Ovary (tissue), 9 donors: Measurements from ENCODE around the gene HABP2. TPM values are rescaled to one million over a fixed set of nuclear protein-coding genes. Genes with fewer than 3 reads are reported as not detected.

Experiments used
- DNase-seq, 5 donors: peaks; one replicate each; pipeline ENCODE4 v3.0.0-alpha.2; 2019 to 2020
- H3K27ac ChIP-seq, 2 donors: fragments of 200-600 bp; one replicate each; pipeline versions ENCODE4 v1.5.1 to v1.8.0; 2019 to 2022
- H3K27me3 ChIP-seq: fragments of 200-600 bp; one replicate; pipeline ENCODE4 v1.8.0; 2022
- H3K36me3 ChIP-seq: fragments of 200-600 bp; sonication (generic); one replicate; pipeline ENCODE4 v1.5.1; 2019
- H3K4me1 ChIP-seq: one replicate; pipeline ENCODE4 v1.8.1; 2013; ENCODE audit warnings: mild to moderate bottlenecking, moderate library complexity; ENCODE audit not compliant: insufficient read depth
- H3K4me3 ChIP-seq: fragments of 200-600 bp; sonication (generic); one replicate; pipeline ENCODE4 v1.5.1; 2017
- H3K9me3 ChIP-seq, 2 donors: fragments of 200-600 bp in 1 of 2; sonication (generic) in 1 of 2; one replicate each; pipeline versions ENCODE4 v1.5.1 to v1.8.1; 2013 to 2019; ENCODE audit warnings: mild to moderate bottlenecking in 1 of 2, moderate library complexity in 1 of 2
- CTCF ChIP-seq, 3 donors: fragments of 450-650 bp in 2 of 3; fragments of 200-600 bp in 1 of 3; IDR thresholded peaks; one replicate each; pipeline versions ENCODE4 v1.5.1 to v1.8.0; 2016 to 2022; ENCODE audit warnings: antibody characterized with exemption in 3 of 3, mild to moderate bottlenecking in 1 of 3
- EP300 ChIP-seq: sonication (generic); formaldehyde crosslinking; IDR thresholded peaks from one replicate; pipeline ENCODE4 v1.6.1; 2017; ENCODE audit warnings: antibody characterized with exemption
- POLR2A ChIP-seq: fragments of 450-650 bp; IDR thresholded peaks from one replicate; pipeline ENCODE4 v1.6.1; 2017; ENCODE audit warnings: antibody characterized with exemption, mild to moderate bottlenecking, moderate library complexity
- WGBS, 3 donors: extraction: QIAGEN DNeasy Blood & Tissue Kit in 1 of 3; methylation state at CpG; one replicate each; pipeline versions ENCODE4 v1.1.5 to v1.1.7; 2013 to 2017; 5-methylcytosine and 5-hydroxymethylcytosine counted together
- intact Hi-C, 4 donors: fragments of 100-400 bp; cut with DNase I; formaldehyde crosslinking; loops; one replicate each; pipeline versions ENCODE4 v1.11.0 to v1.15.1; 2022 to 2023
- polyA plus RNA-seq, 2 donors: library from polyadenylated mRNA; stranded (reverse); fragments of 200-250 nt in 1 of 2; fragments of 350-450 nt in 1 of 2; fragmentation: Illumina TruSeq in 1 of 2; extraction: RNeasy Lipid Tissue Mini Kit (QIAGEN cat#74804) in 1 of 2; gene quantifications; one replicate each; pipeline ENCODE4 v1.2.3, GENCODE V29; 2013 to 2014
- total RNA-seq, 7 donors: library from RNA; depleted of rRNA in 2 of 7; stranded (reverse); fragments of >200 nt in 2 of 7; fragmentation: NEBNext Ultra II Directional in 3 of 7; extraction: Animal tissue kit (Norgen Biotek cat#: 25700) in 3 of 7; gene quantifications; one replicate each; pipeline versions ENCODE4 v1.1.0 to v1.2.4, GENCODE V29; 2016 to 2023
- donor health status: DM: no; HTN: no; CAD: no; lungs with moderate emphysema.
- donor health status: DM: no; HTN: no; CAD: no.
- donor health status: Bipolar disorder and iron deficiency.
- donor health status: DM: yes; HTN: yes; CAD: no.
- donor health status: DM: no; HTN: no; CAD: no.
- donor health status: DM: yes; HTN: yes; CAD: no.

The HABP2 gene
- total and polyA plus RNA-seq, 9 donors: 0.07 to 2.3 (median 0.19) TPM; not detected in 3

DNA sequence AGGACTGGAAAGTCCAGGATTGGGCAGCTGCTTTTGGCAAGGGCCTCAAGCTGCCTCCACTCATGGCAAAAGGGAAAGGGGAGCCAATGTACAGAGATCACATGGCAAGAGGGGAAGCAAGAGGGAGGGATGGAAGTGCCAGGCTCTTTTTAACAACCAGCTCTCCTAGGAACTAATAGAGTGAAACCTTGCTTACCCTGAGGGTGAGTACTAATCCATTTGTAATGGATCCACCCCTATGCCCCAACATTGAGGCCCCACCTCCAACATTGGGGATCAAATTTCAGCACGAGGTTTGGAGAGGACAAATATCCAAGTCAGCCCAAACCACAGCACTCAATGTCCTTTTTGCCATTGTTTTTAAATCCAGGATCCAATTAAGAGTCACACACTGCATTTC lies 12.5 kb downstream of the HABP2 start:
- no peak overlapping the region for H3K27ac ChIP-seq
- H3K27me3 ChIP-seq: no peaks in the 10 kb centered on the region
- no peaks in the 10 kb centered on the region for H3K9me3 ChIP-seq
- intact Hi-C loops: no loop called here
- H3K4me1 ChIP-seq: peaks cover 4% of the 10 kb centered on the region
- no peak overlapping the region for H3K4me3 ChIP-seq
- TF ChIP-seq POLR2A (no peak), EP300 (no peak)
- 0 to 4% (median 2%) methylated on average over 1 of the region's 1 CpG for WGBS, 3 donors
- H3K36me3 ChIP-seq: no peaks in the 10 kb centered on the region
- no peak for DNase-seq

DNA sequence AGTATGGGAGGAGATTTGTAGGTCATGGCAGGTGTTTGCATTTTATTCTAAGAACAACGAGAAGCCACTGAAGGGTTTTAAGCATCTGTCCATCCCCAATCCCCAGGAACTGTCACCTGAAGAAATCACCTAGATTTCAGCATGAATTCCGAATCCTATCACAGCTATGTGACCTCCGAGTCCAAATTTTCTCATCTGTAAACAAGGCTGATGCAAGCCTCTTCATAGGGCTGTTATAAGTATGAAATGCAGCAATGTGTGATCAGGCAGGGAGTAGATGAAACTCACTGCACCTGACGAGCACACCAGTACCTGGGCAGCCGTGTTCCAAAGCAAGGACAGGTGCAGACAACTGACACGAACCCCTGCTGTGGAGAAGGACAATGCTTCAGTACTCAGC lies 14.0 kb downstream of the HABP2 start:
- H3K36me3 ChIP-seq: no peaks in the 10 kb centered on the region
- peaks cover 2% of the 10 kb centered on the region for H3K4me1 ChIP-seq
- H3K4me3 ChIP-seq: no peak overlapping the region
- H3K9me3 ChIP-seq: no peaks in the 10 kb centered on the region
- H3K27me3 ChIP-seq: no peaks in the 10 kb centered on the region
- intact Hi-C loops: no loop called here
- TF ChIP-seq EP300 (no peak), POLR2A (no peak), CTCF (IDR thresholded peaks at IDR 0.05) (no peak)
- 62 to 80% (median 74%) methylated on average over 6 of the region's 6 CpGs for WGBS, 3 donors
- no peak for DNase-seq
- no peak overlapping the region for H3K27ac ChIP-seq

DNA sequence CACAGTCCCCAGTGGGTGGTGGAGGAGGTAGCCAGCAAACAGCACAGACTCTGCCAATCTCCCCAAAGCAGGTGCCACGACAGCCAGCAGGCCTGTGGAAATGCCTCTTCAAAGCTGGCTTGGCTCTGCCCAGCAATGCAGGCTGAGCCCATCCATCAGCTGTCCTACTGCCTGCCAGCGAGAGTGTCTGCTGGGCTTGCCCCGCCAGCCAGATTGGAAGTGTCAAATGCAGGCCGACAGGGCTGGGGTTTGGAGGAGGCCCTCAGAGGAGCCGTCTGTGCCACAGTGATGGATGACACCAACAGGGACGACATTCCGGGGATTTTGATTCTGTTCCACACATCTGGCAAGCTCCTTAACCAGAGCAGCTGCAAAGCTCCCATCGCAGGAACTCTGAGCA lies 16.7 kb downstream of the HABP2 start:
- H3K27me3 ChIP-seq: no peaks in the 10 kb centered on the region
- WGBS, 3 donors: 27 to 40% (median 27%) methylated on average over 8 of the region's 8 CpGs
- no peak for DNase-seq
- intact Hi-C loops: no loop called here
- no peaks in the 10 kb centered on the region for H3K9me3 ChIP-seq
- no peaks in the 10 kb centered on the region for H3K36me3 ChIP-seq
- TF ChIP-seq POLR2A: no peak
- TF ChIP-seq EP300: no peak
- TF ChIP-seq CTCF (IDR thresholded peaks at IDR 0.05): no peak
- no peak overlapping the region for H3K27ac ChIP-seq
- H3K4me3 ChIP-seq: no peak overlapping the region
- no peaks in the 10 kb centered on the region for H3K4me1 ChIP-seq

DNA sequence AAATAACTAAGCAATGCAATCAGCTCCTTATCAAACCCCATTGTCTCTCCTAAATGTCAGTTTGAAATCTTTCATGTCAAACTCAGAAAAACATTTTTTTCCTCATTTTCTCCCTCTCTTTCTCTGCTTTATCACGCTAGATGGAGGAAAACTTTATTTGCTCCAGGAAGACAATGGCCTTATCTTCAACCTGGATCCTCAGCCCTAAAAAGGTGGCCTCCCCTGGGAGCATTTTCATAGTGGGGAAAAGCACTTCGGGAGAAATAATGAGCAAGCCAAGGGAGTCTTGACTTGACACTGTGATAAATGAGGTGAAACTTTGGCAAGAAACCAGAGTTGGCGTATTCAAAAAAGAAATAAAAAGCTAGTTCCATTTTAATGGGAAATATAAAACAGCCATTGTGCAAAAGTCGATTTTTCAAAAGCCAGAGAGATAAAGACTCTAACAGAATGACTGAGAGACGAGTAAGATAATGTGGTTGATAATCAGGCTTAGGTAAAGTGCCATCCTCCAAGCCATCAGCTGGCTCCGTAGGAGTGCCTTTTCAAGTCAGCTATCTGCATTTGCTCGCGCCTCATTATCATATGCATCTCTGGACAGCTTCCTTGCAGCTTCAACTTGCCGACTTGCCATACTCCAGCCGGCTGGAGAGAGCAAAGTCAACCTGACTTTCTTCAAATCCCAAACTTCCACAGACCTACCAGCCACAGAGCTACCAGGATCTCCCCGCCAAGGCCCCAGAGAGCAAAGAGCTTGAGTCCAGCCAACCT lies 19.9 kb downstream of the HABP2 start:
- Histone ChIP-seq H3K36me3 (no peaks in the 10 kb centered on the region), H3K4me1 (no peaks in the 10 kb centered on the region), H3K27ac (no peak overlapping the region), H3K9me3 (no peaks in the 10 kb centered on the region), H3K4me3 (no peak overlapping the region), H3K27me3 (no peaks in the 10 kb centered on the region)
- WGBS, 3 donors: 21 to 22% (median 21%) methylated on average over 11 of the region's 11 CpGs
- no peak for TF ChIP-seq EP300
- intact Hi-C loops: no loop called here
- no peak for DNase-seq

DNA sequence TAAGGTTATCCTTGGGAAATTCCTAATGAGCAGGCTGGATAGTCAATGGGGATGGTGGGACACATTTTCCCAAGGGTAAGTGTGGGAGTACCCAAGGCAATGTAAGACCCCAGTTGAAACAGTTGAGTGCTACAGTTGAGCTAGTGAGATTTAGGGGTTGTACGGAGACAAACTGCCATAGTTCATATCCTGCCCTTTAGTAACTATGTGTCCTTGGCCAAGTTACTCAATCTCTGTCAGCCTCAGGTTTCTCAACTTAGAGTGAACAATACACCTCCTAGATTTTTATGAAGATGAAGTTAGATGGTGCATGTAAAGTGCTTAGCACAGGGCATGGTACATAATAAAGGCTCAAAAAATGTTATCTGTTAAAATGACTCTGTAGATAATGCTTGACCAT lies 20.5 kb downstream of the HABP2 start:
- no peak for DNase-seq
- intact Hi-C loops: no loop called here
- no peak overlapping the region for H3K27ac ChIP-seq
- no peaks in the 10 kb centered on the region for H3K36me3 ChIP-seq
- no peaks in the 10 kb centered on the region for H3K9me3 ChIP-seq
- H3K4me1 ChIP-seq: no peaks in the 10 kb centered on the region
- no peak for TF ChIP-seq POLR2A
- no peak for TF ChIP-seq EP300
- TF ChIP-seq CTCF (IDR thresholded peaks at IDR 0.05): no peak
- no peaks in the 10 kb centered on the region for H3K27me3 ChIP-seq
- WGBS, 3 donors: 55 to 88% (median 58%) methylated on average over 1 of the region's 1 CpG
- H3K4me3 ChIP-seq: no peak overlapping the region
